C4-2B (cell line): ENCODE data around the gene TAGLN.

Experiments used
- ZFX ChIP-seq: fragments of 450-650 bp; IDR thresholded peaks from 2 replicates; pipeline ENCODE4 v1.6.1; 2017
- TF ChIP-seq, protein P1 (sequence below): fragments of 450-650 bp; conservative IDR thresholded peaks from 2 replicates; pipeline ENCODE4 v1.5.1; 2017; ENCODE audit warnings: mild to moderate bottlenecking

- TF ChIP-seq, protein P1, sequence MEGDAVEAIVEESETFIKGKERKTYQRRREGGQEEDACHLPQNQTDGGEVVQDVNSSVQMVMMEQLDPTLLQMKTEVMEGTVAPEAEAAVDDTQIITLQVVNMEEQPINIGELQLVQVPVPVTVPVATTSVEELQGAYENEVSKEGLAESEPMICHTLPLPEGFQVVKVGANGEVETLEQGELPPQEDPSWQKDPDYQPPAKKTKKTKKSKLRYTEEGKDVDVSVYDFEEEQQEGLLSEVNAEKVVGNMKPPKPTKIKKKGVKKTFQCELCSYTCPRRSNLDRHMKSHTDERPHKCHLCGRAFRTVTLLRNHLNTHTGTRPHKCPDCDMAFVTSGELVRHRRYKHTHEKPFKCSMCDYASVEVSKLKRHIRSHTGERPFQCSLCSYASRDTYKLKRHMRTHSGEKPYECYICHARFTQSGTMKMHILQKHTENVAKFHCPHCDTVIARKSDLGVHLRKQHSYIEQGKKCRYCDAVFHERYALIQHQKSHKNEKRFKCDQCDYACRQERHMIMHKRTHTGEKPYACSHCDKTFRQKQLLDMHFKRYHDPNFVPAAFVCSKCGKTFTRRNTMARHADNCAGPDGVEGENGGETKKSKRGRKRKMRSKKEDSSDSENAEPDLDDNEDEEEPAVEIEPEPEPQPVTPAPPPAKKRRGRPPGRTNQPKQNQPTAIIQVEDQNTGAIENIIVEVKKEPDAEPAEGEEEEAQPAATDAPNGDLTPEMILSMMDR: no peak
- no peak for TF ChIP-seq ZFX
Measured at GRCh38 chr11:117199916-117200812, 994 bp downstream of the TAGLN start.
